Liver (tissue), 3 donors: ENCODE results near the gene TMEM18.

Source experiments
- ATF3 ChIP-seq: IDR thresholded peaks from 2 replicates; pipeline ENCODE4 v1.6.1; 2016; ENCODE audit warnings: antibody characterized with exemption
- CTCF ChIP-seq: fragments of 150-350 bp; IDR thresholded peaks from 2 replicates; pipeline ENCODE4 v1.5.1; 2017; ENCODE audit warnings: improper control_type of control experiment, low read depth, low read length; ENCODE audit not compliant: missing input control
- FOXA1 ChIP-seq: IDR thresholded peaks from 2 replicates; pipeline ENCODE4 v1.6.1; 2016; ENCODE audit warnings: antibody characterized with exemption
- FOXA2 ChIP-seq: IDR thresholded peaks from 2 replicates; pipeline ENCODE4 v1.6.1; 2016; ENCODE audit warnings: antibody characterized with exemption
- GABPA ChIP-seq, 2 donors: IDR thresholded peaks in 1 of 2; conservative IDR thresholded peaks in 1 of 2; 2 replicates each; pipeline ENCODE4 v1.6.1; 2016; ENCODE audit warnings: antibody characterized with exemption in 2 of 2, mild to moderate bottlenecking in 1 of 2, moderate library complexity in 1 of 2
- HNF4G ChIP-seq: IDR thresholded peaks from 2 replicates; pipeline ENCODE4 v1.6.1; 2016; ENCODE audit warnings: antibody characterized with exemption
- JUND ChIP-seq, 2 donors: IDR thresholded peaks; 2 replicates each; pipeline ENCODE4 v1.6.1; 2016; ENCODE audit warnings: antibody characterized with exemption in 2 of 2
- MAX ChIP-seq: IDR thresholded peaks from 2 replicates; pipeline ENCODE4 v1.6.1; 2016; ENCODE audit warnings: antibody characterized with exemption
- YY1 ChIP-seq: IDR thresholded peaks from 2 replicates; pipeline ENCODE4 v1.6.1; 2016; ENCODE audit warnings: antibody characterized with exemption, mild to moderate bottlenecking
- ZBTB33 ChIP-seq: IDR thresholded peaks from 2 replicates; pipeline ENCODE4 v1.6.1; 2016; ENCODE audit warnings: antibody characterized with exemption
- donor health status: healthy.
- donor health status: healthy.

- TF ChIP-seq YY1 (no peak), CTCF (no peak), MAX (no peak), GABPA (IDR thresholded peaks at IDR 0.05 in 1 of 2, conservative IDR thresholded peaks at IDR 0.05 in 1 of 2) (no peak), ZBTB33 (no peak), HNF4G (no peak), FOXA2 (no peak), JUND (IDR thresholded peaks at IDR 0.05) (no peak), ATF3 (no peak), FOXA1 (no peak)
Measured at GRCh38 chr2:696999-697627, 19.9 kb upstream of the TMEM18 start.
